ENCODE measurements around the gene PRDX1. TPM values are rescaled to one million over a fixed set of nuclear protein-coding genes. Genes with fewer than 3 reads are reported as not detected.
A peak's percentile ranks its signal among the peaks of the same experiment; 100 is the strongest.

Gene PRDX1
- total and polyA plus RNA-seq, 2 of the 13 experiments (the other 11 are each of a cell fraction or from before 2014, with no cell fraction given) = 761 to 1,898 TPM

GRCh38 chr1:45550401-45551351 is 29.0 kb upstream of the PRDX1 start, which contains the start of gene AKR1A1 (continued):
- TF ChIP-seq, protein P1, sequence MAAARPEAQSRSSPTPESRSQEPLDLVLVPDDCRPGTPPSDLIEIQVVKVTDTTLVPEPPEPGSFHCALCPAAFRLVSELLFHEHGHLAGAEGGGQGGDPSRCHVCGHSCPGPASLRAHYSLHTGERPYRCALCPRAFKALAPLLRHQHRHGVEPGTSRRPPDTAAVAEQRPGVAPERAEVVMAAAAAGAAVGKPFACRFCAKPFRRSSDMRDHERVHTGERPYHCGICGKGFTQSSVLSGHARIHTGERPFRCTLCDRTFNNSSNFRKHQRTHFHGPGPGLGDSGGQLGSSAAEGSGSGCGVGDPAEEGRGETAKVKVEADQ (CRISPR knock-in tag; IDR thresholded peaks at IDR 0.05; ENCODE audit: borderline replicate concordance) = peak; percentile 55; the same call in 1 of the 2 replicates
- TF ChIP-seq NFYC (CRISPR knock-in tag; IDR thresholded peaks at IDR 0.05) (no peak; the same call in 1 of the 2 replicates), PAX8 (CRISPR knock-in tag; IDR thresholded peaks at IDR 0.05; ENCODE audit: borderline replicate concordance) (no peak), ZFP82 (CRISPR knock-in tag; IDR thresholded peaks at IDR 0.05; ENCODE audit: borderline replicate concordance) (no peak; the same call in 1 of the 2 replicates), ZKSCAN5 (CRISPR knock-in tag; IDR thresholded peaks at IDR 0.05) (no peak), ZNF121 (CRISPR knock-in tag; IDR thresholded peaks at IDR 0.05) (peak; percentile 43; the same call in 1 of the 2 replicates), FOXK1 (CRISPR knock-in tag; IDR thresholded peaks at IDR 0.05; ENCODE audit: borderline replicate concordance, low read depth) (no peak), ZNF337 (CRISPR knock-in tag; IDR thresholded peaks at IDR 0.05; ENCODE audit: borderline replicate concordance, low read depth) (peak; percentile 90; the same call in 1 of the 2 replicates), ZNF17 (CRISPR knock-in tag; IDR thresholded peaks at IDR 0.05) (no peak), TCF7L2 (IDR thresholded peaks at IDR 0.05; ENCODE audit: low read depth, low read length) (no peak), PAF1 (CRISPR knock-in tag; IDR thresholded peaks at IDR 0.05) (no peak), RFX5 (IDR thresholded peaks at IDR 0.05; ENCODE audit: low read depth, low read length) (no peak), KDM1A (CRISPR knock-in tag; IDR thresholded peaks at IDR 0.05) (no peak), GATA4 (IDR thresholded peaks at IDR 0.05; ENCODE audit: borderline replicate concordance, low read depth) (peak; percentile 74), MEF2D (CRISPR knock-in tag; IDR thresholded peaks at IDR 0.05) (no peak), ZKSCAN8 (CRISPR knock-in tag; IDR thresholded peaks at IDR 0.05; ENCODE audit: borderline replicate concordance) (0 out of 2 replicates have a peak, but pooled peaks have one; percentile 43), ZNF564 (CRISPR knock-in tag; IDR thresholded peaks at IDR 0.05) (no peak; the same call in 1 of the 2 replicates), TRIM24 (CRISPR knock-in tag; IDR thresholded peaks at IDR 0.05) (no peak), ZNF841 (CRISPR knock-in tag; IDR thresholded peaks at IDR 0.05; ENCODE audit: borderline replicate concordance) (no peak), ZBTB7B (CRISPR knock-in tag; IDR thresholded peaks at IDR 0.05) (no peak), E2F2 (CRISPR knock-in tag; IDR thresholded peaks at IDR 0.05; ENCODE audit: borderline replicate concordance) (peak; percentile 46; the same call in 1 of the 2 replicates), YEATS4 (CRISPR knock-in tag; IDR thresholded peaks at IDR 0.05; ENCODE audit: borderline replicate concordance) (peak; percentile 100)
- TF ChIP-seq, protein P2, sequence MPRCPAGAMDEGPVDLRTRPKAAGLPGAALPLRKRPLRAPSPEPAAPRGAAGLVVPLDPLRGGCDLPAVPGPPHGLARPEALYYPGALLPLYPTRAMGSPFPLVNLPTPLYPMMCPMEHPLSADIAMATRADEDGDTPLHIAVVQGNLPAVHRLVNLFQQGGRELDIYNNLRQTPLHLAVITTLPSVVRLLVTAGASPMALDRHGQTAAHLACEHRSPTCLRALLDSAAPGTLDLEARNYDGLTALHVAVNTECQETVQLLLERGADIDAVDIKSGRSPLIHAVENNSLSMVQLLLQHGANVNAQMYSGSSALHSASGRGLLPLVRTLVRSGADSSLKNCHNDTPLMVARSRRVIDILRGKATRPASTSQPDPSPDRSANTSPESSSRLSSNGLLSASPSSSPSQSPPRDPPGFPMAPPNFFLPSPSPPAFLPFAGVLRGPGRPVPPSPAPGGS (CRISPR knock-in tag; IDR thresholded peaks at IDR 0.05) = peak; percentile 79
- TF ChIP-seq, protein P3, sequence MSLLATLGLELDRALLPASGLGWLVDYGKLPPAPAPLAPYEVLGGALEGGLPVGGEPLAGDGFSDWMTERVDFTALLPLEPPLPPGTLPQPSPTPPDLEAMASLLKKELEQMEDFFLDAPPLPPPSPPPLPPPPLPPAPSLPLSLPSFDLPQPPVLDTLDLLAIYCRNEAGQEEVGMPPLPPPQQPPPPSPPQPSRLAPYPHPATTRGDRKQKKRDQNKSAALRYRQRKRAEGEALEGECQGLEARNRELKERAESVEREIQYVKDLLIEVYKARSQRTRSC (CRISPR knock-in tag; IDR thresholded peaks at IDR 0.05; ENCODE audit: low read depth) = peak; percentile 42; the same call in 1 of the 2 replicates
- TF ChIP-seq, protein P4, sequence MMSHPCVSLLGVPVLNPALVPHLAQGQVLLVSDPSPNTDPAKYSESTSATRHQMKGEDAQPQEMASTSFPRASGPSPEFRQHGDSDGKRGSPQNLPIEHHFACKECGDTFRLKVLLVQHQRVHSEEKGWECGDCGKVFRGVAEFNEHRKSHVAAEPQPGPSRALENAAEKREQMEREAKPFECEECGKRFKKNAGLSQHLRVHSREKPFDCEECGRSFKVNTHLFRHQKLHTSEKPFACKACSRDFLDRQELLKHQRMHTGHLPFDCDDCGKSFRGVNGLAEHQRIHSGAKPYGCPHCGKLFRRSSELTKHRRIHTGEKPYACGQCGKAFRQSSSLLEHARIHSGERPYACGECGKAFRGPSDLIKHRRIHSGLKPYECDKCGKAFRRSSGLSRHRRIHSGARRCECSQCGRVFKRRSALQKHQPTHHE (CRISPR knock-in tag; IDR thresholded peaks at IDR 0.05; ENCODE audit: borderline replicate concordance) = peak; percentile 95

All from HepG2 (cell line).